Measurements from ENCODE around the gene FUS.
"Not testable (repeated sequence)": the region's sequence is repeated elsewhere in the genome, so short reads cannot be mapped to it uniquely, and the experiment has no call there.

Gene FUS

GRCh38 chr16:31187808-31188189, 7.9 kb downstream of the FUS start:
- DNase-seq = no peak

DNA sequence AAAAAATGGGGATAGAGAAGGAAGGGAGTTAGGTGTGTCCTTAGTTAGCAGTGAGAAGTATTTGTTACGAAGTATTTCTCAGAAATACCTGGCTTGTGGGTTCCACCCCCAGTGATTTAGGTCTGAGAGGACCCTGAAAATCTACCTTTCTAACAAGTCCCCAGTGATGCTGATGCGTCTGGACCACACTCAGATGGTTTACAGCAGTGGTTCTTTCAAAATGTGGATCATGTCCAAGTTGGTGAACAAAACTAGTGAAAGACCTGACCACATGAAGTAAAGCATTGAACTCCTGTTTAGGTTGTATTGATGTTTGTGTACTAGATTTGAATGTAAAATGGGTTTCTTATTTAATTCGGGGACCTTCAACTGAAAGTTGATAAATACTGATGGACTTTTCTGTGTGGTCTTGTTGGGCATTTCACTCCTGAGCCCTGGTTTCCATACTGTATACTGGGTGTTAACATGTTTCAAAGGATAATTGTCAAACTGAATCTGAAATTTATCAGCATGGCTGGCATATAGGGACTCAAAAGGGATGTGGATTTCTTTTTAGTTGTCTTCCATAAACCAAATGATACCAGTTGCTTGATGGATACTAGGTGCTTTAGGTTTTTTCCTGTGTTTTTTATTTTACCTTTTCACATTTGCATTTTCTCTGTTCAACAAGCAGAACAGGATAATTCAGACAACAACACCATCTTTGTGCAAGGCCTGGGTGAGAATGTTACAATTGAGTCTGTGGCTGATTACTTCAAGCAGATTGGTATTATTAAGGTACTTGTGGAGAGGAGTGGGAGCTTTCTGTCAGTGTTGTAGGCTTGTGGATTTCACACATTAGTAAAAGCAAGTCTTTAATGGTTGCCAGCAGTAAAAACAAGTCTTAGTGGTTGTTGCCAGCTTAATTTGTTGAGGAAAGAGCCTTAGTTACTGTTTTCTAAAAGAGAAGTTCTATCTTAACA, 8.8 kb downstream of the FUS start:
- no peak for DNase-seq

DNA sequence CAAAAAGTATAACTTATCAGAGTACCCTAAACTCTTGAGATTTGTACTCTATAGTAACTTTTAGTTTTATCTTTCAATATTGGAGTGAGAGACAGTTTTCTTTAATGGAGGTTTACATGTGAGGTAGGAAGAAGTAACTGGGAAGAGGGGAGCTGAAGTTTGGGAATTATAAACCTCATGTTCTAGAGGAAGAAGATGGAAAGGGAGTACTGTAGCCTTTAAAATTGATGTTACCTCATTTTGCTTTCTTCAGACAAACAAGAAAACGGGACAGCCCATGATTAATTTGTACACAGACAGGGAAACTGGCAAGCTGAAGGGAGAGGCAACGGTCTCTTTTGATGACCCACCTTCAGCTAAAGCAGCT, 9.5 kb downstream of the FUS start:
- no peak for DNase-seq

DNA sequence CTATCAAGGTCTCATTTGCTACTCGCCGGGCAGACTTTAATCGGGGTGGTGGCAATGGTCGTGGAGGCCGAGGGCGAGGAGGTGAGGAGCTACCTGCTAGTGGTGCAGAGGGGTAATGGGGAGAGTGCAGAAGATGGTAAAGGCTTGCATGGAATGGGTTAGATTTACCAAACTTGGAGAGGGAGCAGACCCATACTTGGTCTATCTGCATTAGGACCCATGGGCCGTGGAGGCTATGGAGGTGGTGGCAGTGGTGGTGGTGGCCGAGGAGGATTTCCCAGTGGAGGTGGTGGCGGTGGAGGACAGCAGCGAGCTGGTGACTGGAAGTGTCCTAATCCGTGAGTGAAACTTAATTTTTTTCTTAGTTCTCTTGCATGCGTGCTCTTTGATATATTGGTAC, 10.1 kb downstream of the FUS start:
- no peak for DNase-seq

DNA sequence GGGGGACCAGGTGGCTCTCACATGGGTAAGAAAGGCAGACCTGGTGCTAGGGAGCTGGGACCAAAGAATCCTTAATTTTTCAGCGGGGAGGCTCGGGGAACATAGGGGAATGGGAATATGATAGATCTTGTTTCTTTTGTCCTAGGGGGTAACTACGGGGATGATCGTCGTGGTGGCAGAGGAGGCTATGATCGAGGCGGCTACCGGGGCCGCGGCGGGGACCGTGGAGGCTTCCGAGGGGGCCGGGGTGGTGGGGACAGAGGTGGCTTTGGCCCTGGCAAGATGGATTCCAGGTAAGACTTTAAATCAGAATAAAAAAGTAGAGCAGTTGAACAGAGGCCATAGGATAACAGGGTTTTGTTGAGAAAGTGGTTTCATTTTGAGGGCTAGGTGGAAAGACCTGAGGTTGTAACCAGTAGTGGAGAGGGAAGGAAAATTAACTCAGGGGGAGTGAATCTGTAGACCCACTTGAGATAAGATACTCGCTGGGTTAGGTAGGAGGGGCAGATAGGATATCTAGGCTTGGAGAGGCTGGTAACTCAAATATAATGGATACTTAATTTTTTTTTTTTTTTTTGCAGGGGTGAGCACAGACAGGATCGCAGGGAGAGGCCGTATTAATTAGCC, 11.0 kb downstream of the FUS start:
- DNase-seq = no peak

DNA sequence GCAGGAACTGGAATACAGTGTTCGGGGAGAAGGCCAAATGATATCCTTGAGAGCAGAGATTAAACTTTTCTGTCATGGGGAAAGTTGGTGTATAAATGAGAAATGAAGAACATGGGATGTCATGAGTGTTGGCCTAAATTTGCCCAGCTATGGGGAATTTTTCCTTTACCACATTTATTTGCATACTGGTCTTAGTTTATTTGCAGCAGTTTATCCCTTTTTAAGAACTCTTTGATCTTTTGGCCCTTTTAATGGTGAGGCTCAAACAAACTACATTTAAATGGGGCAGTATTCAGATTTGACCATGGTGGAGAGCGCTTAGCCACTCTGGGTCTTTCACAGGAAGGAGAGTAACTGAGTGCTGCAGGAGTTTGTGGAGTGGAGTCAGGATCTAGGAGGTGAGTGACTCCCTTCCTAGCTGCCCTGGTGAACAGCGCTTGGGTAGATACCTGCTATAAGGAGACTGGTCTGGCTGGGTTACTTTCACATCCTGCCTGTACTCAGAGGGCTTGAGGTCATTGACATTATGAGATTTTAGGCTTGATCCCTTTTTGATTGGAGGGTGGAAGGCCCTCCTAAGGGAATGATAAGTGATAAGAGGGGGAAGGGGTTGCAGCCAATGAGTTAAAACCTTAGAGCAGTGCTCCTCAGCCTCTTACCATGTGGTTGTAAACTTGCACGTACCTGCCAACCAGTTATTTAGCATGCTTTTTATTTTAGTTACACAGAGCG, 11.9 kb downstream of the FUS start:
- DNase-seq = no peak

DNA sequence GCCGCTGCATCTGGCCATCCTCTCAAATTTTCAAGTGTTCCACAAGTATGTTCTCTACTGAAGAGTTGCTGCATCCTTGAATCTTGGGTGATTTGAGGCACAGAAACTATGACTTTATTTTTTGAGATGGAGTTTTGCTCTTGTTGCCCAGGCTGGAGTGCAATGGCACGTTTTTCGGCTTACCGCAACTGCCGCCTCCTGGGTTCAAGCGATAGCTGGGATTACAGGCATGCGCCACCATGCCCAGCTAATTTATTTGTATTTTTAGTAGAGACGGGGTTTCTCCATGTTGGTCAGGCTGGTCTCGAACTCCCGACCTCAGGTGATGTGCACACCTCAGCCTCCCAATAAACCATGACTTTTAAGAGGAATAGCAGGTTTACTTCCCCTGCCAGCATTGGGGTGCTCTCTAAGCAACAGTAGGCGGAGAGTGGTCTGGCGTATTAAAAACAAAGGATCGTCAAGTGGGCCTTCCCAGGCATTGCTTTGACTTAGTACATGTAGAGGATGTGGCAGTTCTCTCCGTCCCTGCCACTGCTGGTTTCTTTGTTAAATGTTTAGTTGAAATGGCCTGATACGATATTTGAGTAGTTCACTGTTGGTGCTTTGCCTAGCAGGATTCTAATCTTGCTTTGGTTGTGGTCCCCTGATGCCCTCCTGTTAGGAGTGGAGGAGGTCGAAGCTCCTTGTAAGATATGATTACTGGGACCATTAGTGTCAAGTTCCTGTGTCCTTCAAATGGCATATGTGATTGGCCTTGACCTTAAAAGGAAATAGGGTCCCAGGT, 13.1 kb downstream of the FUS start:
- DNase-seq = no peak

DNA sequence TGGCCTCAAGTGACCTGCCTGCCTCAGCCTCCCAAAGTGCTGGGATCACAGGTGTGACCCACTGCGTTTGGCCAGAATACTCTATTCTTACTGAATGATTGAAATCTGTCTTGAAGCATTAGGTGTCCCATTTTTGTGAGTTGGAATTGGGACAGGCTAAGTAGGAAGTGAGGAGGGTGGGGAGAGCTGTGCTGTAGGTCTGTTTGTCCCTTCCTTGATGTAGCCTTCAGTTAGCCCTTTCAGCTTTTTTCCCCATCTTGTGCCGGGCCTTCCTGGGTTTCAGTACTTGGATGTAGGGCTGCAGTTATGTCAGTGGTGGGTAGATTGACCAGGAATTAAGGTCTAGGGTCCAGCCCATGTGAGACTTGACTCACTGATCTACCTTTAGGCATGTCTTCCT, 13.9 kb downstream of the FUS start:
- DNase-seq = no peak

GRCh38 chr16:31194898-31195297, 15.0 kb downstream of the FUS start:
- no peak for DNase-seq

- not testable (repeated sequence) for DNase-seq
These were observed 15.9 kb downstream of the FUS start for GRCh38 chr16:31195861-31196260.

- DNase-seq = no peak
These were observed 16.6 kb downstream of the FUS start for GRCh38 chr16:31196324-31197088.

GRCh38 chr16:31198207-31198882, 18.4 kb downstream of the FUS start:
- no peak for DNase-seq

DNA sequence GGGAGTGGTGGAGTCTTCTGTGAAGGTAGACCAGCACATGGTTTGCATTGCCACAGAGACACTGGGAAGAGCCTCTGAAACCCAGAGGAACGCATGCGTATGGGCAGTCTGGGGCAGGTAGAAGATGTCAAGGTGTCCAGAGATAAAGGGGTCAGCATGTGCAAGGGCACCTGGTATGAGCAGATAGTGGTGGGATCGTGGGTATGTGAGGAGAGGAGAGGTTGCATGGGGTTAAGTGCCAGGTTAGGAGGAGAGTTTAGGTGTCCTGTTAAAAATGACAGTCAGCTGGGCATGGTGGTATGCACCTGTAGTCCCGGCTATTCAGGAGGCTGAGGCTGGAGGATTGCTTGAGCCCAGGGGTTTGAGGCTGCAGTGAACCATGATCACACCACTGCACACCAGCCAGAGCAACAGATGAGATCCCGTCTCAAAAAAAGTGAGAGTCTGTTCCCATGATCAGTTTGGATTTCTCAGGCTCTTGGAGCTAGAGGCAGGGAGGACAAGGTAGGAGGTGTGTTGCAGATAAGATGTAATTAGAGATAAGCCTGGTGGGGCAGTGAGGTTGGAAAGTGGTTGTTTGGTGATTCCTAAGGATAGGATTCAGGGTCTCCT, 19.6 kb downstream of the FUS start:
- no peak for DNase-seq

GRCh38 chr16:31200111-31200510, 20.2 kb downstream of the FUS start:
- not testable (repeated sequence) for DNase-seq

- no peak for DNase-seq
These were observed 21.1 kb downstream of the FUS start for GRCh38 chr16:31200821-31201568.

DNA sequence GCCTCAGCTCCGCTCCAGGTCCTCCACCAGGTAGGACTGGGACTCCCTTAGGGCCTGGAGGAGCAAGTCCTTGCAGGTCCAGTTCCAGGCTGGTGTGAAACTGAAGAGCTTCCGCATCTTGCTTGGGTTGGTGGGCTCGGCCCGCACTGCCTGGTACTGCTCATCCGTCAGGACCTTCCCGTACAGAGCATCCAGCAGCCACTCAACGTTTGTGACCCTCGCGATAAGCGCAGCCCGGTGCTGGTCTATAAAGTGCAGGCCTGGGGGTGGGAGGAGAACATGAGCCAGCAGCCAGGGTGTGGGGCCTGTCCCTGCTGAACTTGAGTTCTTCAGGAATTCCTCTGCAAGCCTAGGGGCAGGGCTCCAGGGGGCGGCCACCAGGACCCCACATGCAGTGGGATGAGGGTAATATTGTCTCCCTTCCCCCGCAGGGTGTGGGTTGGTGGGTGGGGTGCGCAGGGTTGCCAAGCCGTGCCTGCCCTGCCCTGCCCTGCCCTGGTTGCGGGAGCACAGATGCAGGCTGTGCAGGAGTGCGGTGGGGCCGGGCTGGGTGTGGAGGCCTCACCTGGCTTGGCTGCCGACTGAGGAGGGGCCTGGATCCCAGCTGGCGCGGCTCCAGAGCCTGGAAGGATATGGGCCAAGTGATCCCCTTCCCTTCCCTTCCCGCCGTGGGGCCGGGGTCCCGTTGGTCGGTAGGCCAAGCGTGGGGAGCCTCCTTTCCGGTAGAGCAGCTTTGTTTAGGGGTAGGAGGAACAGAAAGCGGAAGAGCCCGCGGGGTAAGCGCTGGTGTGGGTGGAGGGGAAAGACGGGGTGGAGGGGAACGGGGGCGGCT, 21.9 kb downstream of the FUS start:
- DNase-seq = no peak

GRCh38 chr16:31202414-31203375, 22.8 kb downstream of the FUS start, which contains the start of gene PYCARD:
Gene PYCARD (minus strand): TSS chr16:31202760. CDS start chr16:31202690, 70 bp downstream.
- DNase-seq = no peak
